Posterior cingulate gyrus (tissue), 11 donors: ENCODE data around the gene MFNG.

ENCODE experiments used
- DNase-seq, 10 donors: peaks; one replicate each; pipeline versions ENCODE4 v3.0.0 to v3.0.0-alpha.2; 2020 to 2021; ENCODE audit warnings: mixed read lengths in 3 of 10
- intact Hi-C: fragments of 100-400 bp; cut with DNase I; formaldehyde crosslinking; loops from one replicate; pipeline ENCODE4 v1.15.1; 2023

MFNG gene

DNA sequence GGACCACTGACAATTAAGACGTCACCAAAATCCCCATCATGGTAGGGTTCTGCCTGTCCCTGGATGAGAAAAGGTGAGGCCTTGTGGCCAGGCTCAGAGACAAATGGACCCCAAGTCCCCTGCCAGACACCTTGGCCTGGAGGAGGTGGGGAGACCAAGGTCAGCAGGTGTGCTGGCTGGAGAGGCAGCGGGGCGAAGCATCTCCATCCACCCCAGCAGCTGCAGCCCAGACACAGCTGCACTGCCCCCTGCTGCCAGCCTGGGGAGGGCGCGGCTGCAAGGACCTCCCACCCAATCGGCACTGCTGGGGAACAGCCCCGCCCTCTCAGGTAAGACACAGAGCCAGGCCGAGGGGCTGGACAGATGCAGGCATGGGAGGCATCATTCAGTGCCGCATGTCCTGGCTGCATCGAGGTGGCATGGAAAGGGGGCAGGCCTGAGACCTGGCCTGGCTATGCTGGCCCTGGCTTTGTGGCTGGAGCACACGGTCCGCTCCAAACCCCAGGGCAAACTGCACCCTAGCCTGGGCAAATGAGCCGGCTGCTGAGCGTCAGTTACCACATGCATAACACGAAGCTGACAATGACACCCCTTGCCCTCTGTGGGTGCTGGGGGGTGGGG, 12.2 kb upstream of the MFNG start:
- intact Hi-C loops, result no loop called here
- peak in 1 of 10 donors; percentile 81 for DNase-seq

DNA sequence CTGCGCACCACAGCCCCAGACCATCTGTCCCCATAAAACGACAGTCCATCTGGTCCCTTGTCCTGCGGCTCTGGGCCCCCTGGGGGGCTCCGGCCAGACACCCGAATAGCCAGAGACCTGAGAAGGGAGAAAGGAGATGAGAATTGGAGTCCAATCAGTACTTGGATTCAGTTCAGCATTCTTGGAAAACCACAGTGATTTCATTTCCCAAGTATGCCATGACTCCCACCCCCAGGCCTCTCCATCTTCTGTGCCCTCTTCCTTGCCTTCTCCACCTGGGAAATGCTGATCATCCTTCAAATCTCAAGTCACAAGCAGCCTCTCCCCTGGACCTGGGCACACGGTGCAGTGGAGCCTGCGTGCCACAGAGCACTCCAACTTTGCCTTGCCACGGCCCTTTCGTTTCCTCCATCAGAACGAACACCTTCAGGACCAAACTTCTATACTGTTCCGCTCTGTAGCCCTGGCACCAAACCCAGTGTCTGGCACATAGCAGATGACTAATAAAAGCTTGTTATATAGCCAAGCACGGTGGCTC, 10.9 kb upstream of the MFNG start:
- intact Hi-C loops, result no loop called here
- DNase-seq, result no peak

DNA sequence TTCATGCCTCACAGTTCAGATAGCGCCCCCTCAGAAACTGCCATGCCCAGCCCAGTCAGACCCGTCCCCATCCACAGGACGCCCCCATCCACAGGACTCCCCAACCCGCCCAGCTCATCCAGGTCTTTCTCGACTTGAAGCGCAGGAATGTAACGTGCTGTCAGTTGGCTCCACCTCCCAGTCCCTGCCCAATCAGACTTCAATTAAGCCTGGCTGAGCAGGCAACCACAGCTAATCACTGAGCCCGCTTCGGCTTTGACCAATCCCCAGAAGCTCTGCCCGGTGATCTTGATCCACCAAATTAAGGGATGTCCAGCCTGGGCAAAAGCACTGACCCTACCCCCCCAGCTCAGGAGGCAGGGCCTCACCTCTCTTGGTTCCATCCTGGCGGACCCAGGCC, 10.5 kb upstream of the MFNG start:
- intact Hi-C loops, result no loop called here
- DNase-seq, result no peak

DNA sequence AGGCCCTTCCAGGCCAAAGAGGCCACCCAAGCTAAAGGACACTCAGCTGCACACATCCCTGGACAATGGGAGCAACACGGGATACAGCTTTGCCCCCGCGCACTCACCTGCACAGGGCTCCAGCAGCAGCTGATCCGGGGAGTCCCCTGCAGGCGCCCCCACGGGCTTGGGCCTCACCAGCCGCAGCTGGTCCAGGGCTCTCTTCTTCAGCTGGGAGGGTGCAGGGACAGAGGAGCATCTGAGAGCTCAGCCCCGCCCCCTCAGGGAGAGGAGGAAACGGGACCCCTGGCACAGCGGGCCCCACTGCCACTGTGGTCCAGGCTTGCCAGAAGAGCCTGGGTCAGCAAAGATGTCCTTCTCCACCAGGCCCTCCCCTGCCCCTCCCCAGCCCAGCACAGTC, 7.8 kb upstream of the MFNG start:
- DNase-seq, result no peak
- intact Hi-C loops, result no loop called here

DNA sequence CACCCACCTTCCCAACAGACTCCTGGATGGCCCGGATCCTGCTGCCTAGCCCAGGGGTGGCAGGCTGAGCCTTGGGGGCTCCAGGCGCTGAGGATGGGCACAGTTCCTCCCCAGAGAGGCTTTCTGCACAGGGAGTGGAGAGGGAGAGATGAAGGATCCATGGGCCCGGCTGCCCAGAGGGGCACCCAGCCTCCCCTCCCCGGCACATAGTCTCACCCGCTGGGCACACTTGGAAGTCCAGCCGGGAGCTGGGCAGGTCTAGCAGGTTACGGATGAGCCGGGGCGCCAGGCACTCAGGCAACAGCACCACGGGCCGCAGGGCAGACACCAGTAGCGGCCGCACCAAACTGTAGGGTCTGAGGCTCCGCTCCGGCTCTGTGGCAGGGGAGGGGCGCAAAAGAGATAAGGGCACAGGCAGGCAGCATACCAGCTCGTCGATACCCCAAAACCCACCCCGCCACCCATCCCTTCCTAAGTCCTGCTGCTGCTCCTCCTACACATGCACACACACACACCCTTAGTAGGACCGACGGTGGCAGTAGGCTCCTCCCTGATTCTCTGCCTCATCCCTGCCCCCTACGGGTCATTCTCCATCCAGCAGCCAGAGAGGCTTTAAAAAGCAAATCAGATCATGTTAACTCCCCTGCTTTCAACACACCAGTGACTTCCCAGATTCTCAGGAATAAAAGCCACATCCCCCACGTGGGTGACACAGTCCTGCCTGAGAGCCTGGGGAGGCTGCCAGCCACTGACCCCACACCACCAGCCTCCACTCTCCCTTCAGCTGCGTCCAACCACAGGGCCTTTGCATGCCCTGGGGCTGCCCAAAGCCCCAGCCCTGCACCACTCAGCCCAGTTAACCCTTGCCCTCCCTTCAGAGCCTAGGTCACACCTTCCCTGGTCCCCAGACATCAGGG, 6.5 kb upstream of the MFNG start:
- DNase-seq, result no peak
- intact Hi-C loops, result no loop called here

DNA sequence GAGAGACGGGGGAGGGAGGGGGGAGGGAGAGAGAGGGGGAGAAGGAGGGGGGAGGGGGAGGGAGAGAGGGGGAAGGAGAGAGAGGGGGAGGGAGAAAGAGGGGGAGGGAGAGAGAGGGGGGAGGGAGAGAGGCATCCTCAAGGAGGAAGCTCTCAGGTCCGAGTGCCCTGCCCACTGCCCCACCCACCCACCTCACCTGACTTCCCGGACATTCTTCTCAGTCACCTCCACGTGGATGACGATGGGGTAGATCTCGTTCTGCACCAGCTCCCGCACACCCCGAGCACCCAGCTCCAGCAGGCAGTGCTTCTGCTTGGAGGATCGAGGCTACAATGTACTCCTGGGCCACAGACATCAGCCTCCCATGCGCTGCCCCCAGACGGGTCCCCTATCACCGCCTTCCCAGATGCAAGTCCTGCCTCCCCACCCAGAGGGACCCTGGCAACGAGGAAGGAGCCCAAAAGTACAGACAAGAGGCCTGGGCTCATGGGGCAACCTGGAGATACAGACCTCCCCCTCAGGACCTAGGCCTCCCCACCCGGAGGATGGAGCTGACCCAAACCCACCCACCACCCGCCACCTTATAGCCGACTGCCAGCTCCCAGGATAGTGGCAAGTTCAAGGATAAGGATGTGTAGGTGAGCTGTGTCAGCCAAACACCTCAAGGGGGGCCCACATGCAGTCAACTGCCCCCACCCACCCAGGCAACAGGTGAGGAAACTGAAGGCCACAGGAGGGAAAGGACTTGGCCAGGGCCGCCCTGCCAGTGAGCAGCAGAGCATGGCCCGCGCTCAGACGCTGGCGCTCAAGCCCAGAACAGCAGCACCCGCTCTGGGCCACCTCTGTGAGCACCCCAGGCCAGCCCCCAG, 5.6 kb upstream of the MFNG start:
- DNase-seq, result no peak
- intact Hi-C loops, result no loop called here

DNA sequence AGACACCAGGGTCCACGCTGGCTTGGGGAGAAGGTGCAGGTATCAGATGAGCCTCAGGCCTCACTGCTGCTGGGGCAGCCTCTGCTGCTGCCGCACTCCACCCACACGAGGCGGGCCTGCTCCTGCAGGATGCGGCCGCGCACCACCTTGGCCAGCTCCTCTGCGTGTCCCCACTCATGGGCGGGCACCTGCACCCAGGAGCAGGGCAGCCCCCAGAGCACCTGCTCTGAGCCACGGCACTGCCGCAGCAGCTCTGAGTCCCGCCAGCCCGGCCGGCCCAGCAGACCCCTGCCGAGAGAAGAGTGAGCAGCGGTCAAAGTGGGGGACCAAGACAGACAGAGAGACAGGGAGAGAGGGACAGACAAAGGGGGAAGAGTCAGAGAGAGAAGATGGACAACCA, 4.9 kb upstream of the MFNG start:
- DNase-seq, result no peak
- intact Hi-C loops, result no loop called here

DNA sequence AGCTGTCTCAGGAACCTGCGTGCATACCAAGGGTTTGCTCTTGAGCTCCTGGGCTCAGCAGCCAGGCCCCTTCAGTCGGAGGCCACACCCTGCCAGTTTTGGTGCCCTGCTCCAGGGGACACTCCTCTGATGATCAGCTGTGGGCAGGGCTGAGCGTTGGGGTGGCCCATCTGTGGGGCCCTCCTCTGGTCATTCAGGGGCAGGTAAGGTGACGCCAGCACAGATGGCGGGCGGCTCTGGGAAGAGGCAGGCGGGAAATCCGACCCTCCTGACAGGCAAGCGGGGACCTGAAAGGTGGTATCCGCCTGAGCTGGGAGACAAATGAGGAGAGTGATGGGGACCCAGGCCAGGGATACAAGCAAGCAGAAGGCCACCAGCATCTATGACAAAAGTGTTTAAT, 3.8 kb upstream of the MFNG start:
- intact Hi-C loops, result no loop called here
- DNase-seq, result no peak

DNA sequence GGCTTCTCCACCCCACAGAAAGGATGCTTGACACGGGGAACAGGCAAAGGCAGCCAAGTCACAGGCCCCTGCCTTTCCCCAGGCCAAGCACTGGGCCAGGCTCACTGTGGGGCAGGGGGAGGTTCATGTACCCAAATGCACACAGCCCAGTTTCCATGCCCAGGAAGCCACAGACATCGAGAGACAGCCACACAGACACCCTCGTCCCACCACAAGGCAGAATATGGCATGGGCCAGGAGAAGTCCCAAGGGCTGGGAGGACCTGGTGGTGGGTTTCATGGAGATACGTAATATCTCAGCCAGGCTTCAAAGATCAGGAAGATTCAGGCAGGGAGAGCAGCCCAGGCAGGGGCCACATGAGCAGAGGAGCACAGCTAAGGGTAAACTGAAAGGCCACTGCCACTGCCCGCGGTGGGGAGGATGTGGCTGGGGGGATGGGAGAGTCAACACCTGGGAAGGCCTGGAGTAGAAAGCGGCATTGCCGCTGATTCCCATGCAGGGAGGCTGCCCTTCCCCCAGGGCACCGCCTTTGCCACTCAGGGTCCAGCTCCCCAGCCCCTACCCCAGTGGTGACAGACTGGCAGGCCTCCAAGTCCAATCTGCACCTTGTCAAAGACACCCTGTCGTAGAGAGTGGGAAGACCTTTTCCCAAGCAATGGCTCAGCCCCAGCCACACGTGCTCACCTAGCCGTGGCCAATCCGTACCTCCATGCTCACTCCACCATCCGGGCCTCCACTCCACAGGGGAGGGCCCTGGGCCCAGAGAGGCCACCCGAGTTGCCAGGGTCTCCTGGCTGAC, 2.4 kb upstream of the MFNG start:
- intact Hi-C loops, result no loop called here
- no peak for DNase-seq

DNA sequence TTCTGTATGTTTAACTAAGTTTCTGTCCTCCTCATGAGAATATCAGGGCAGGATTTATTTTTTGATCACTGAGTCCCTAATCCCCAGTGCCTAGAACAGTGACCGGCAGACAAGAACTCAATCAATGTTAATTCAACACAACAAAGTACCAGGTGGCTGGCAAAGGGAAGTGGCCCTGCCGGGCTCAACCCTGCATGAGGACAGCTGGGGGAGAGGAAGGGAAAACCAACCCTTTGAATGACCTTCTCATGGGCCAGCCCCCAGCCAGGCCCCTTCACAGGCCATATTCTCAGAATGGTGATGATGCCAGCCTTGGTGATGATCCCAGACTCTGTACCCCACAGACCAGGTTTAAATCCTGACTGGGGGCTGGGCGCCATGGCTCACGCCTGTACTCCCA, 1.4 kb upstream of the MFNG start:
- intact Hi-C loops, result no loop called here
- no peak for DNase-seq

DNA sequence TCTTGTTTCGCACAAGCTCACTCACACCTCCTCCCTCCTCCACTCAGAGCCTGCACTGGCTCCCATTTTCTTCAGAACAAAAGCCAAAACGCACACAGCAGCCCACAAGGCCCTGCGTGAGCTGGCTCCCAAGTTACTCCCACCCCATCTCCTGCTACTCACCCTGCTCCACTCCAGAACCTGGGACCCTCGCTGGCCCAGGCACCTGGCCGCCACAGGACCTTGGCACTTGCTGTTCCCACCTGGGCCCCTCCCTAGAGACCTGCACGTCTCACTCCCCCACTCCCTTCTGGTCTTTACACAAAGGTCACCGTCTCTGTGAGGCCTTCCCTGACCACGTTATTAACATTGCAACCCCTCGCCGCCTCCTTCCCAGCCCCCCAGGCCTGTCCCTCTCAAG, 945 bp upstream of the MFNG start:
- DNase-seq, result no peak
- intact Hi-C loops, result no loop called here

DNA sequence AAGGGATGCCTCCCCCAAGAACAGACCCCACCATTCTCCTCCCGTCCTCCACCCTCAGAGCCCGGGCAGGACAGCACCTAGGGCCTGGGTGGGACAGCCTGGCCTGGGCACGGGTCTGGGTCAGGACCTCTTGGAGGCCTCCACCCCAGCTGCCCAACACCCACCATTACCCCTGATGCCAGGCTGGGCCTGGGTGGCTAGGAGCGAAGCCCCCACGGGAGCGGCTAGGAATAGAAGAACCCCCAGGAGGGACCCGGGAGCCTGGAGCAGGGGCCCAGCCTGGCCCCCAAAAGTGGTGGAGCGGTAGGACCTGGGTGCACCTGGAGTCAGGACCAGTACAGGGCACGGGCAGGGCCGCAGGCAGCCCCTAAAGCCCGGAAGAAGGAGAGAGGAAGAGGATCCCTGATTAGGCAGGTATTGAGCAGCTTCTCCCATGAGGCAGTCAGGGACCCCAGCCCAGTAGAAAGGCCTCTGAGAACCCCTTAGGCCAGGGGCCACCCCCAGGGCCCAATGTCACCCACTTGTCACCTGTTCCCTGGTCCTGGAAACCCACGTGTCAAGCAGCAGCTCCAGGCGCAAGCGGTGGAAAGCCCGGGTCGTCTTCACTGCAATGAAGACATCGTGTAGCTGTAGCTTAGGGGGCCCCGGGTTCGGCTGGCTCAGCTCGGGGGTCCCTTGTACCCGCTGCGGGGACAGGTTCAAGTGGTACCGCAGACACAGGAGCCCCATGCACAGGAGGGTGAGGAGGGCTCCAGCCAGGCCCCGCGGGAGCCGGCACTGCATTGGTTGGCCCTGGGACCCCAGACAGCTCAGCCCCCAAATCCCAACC, 575 bp downstream of the MFNG start:
- intact Hi-C loops, result no loop called here
- DNase-seq, result no peak

DNA sequence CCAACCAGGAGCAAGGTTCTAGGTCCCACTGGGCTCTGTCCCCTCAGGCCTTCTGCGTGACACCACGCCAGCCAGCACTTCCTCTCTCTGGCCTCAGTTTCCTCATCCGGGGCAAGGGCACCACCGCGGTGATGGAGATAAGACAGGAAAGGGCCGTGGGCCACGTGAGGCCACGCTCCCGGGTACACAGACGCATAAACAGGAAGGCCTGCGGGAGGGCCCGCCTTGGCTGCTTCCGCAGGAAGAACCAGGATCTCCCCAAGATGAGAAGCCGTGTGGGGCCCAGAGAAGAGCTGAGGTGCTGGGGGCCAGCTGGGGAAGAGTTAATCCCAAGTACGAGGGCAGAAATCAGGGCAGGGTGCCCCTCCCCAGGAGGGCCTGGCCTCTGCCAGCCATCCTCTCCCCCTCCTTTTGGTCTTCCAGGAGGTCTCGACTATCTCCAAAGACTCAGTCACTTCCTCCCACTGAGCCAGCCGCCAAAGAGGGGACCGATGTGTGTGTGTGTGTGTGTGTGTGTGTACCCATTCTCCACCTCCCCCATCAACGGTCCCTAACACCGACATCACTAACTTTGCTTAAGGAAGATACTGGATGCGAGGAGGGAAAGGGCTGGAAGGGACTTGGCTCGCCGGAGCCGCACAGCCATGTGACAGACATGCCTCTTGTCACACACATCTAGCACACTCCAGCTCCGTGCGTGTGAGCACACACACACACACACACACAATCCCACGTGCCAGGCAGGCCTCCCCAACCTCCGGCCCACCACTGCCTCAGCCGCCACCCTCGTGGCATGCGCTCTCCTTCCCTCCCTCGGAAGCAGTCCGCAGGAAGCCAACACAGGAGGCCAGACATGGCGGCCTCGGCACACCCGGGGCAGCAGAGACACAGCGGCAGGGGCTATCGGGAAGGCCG, 1.4 kb downstream of the MFNG start:
- intact Hi-C loops, result no loop called here
- peak in 6 of 10 donors; percentile 25 to 90 (median 38) for DNase-seq

DNA sequence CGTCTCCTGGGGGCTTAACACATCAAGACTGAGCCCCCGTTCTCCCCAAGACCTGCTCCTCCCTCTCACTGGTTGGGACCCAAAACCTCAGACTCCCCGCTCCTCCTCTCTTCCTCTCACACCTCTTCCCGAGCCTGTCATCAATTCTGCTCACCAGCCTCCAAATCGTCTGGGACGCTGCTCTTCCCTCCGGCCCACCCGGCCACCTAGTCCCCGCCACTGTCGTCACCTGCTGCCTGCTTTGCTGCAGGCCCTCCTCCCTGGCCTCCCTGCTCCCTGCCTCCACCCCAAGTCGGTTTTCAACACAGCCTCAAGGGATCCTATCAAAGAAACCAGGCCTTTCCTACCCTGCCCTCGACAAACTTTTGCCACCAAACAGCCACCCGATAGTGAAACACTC, 3.1 kb downstream of the MFNG start:
- intact Hi-C loops, result no loop called here
- DNase-seq, result no peak

DNA sequence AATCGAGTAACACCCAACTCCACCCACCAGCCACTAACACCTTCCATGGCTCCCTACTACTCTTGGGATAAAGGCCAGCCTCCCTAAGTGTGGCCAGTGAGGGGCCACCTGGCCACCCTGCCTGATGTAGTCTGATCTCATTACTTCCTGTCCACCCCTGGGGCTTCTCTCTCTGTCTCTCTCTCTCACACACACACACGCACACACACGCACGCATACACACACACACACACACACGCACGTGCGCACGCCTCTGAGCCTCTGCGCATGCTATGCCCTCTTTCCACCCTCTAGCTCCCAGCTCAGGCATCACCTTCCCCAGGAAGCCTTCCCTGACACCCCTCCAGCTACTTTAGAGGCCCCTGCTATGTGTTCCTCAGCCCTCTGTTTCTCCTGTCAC, 3.9 kb downstream of the MFNG start:
- intact Hi-C loops, result no loop called here
- DNase-seq, result no peak

DNA sequence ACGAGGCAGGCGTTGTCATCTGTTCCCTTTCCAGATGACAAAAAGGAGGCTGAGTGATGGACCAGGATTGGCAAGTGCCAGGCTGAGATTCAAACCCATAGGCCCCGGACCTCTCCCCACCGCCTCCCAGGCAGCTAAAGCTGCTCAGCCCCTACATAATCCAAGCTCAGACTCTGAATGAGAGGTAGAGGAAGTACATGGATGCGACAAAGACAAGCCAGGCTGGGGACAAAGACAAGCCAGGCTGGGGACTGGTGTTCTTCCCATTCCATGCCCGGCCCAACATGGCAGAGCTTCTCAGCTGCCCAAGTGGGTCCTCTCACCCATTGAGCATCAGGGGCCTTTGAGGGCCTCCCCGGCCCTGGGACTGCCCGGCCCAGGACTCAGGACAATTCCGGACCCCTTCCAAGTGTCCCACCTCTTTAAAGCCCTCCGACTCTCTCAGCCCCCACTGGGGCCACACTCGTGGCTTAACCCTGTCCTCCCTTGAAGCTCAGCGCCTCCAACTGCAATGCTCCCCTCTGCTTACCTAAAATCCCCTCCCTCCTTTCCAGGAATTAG, 4.8 kb downstream of the MFNG start:
- DNase-seq, result no peak
- intact Hi-C loops, result no loop called here

DNA sequence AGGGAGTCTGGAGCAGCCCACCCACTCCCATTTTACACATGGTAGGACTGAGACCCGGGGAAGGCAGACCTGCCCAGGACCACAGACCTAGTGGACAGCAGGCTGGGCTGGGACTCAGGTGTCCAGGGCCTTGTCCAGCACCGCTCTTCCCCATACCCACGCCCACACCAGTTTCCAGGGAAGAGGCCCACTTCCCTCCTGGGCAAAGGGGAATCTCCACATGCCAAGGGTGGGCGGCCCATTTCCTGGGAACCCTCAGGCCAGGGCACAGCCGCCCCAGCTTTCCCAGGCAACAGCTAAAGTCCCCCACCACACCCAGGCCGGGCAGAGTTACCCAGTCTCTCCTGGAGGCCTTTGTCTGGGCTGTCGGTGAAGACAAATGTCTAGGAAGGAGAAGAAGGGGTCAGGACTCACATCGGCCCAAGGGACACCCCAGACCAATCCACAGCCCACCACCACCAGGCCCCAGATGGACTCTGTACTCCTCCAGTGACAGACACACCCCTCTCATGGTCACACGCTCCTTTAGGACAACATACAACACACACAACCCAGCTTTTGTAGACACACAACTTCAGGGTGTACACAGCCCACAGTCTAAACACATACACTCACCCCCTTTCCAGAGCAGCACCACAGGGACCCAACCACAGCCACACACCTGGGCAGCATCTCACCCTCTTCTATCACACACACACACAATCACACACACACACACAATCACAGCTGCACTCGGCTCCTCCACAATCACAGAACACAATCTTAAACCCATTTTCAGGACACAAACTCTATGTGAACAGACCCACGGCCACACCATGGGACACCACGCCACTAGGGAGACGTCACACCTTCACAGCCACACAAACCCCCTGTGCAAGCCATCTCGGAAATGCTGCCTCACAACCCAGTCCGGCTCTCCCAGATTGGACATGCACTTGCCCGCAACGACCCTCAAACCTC, 5.5 kb downstream of the MFNG start:
- no peak for DNase-seq

More for the DNA sequence above, 5.5 kb downstream of the MFNG start:
- intact Hi-C loops, result no loop called here
